H9 (cell line): Measurements from ENCODE around the gene GRAMD1B. TPM values are rescaled to one million over a fixed set of nuclear protein-coding genes. Genes with fewer than 3 reads are reported as not detected.

Experiments used
- DNase-seq: peaks from one replicate; pipeline ENCODE4 v3.0.0-alpha.2; 2017
- H2AFZ ChIP-seq: one replicate; pipeline ENCODE4 v1.6.1; 2013; ENCODE audit warnings: mild to moderate bottlenecking, low read length, control low read depth, moderate library complexity
- H2AK5ac ChIP-seq: 2 replicates; pipeline ENCODE4 v1.6.1; 2013; ENCODE audit warnings: low read length, control low read depth, mixed read lengths; ENCODE audit not compliant: insufficient read length
- H2BK120ac ChIP-seq: one replicate; pipeline ENCODE4 v1.6.1; 2013; ENCODE audit warnings: low read depth, mild to moderate bottlenecking, low read length, control low read depth, inconsistent platforms; ENCODE audit not compliant: poor library complexity, severe bottlenecking
- H2BK12ac ChIP-seq: 2 replicates; pipeline ENCODE4 v1.6.1; 2013; ENCODE audit warnings: low read length, control low read depth, mixed read lengths, low read depth; ENCODE audit not compliant: insufficient read length
- H2BK15ac ChIP-seq: 2 replicates; pipeline ENCODE4 v1.6.1; 2013; ENCODE audit warnings: low read depth, low read length, control low read depth
- H2BK20ac ChIP-seq: one replicate; pipeline ENCODE4 v1.6.1; 2013; ENCODE audit warnings: low read depth, mild to moderate bottlenecking, low read length, control low read depth, inconsistent platforms; ENCODE audit not compliant: poor library complexity, severe bottlenecking
- H2BK5ac ChIP-seq: 2 replicates; pipeline ENCODE4 v1.6.1; 2013; ENCODE audit warnings: low read length, control low read depth, mixed read lengths; ENCODE audit not compliant: insufficient read length
- H3K14ac ChIP-seq: 2 replicates; pipeline ENCODE4 v1.6.1; 2013; ENCODE audit warnings: low read length, control low read depth; ENCODE audit not compliant: insufficient read depth
- H3K18ac ChIP-seq: 2 replicates; pipeline ENCODE4 v1.6.1; 2013; ENCODE audit warnings: low read depth, mild to moderate bottlenecking, mixed read lengths, low read length, control low read depth; ENCODE audit not compliant: insufficient read length
- H3K23ac ChIP-seq: 2 replicates; pipeline ENCODE4 v1.6.1; 2013; ENCODE audit warnings: low read length, control low read depth, mixed read lengths, low read depth; ENCODE audit not compliant: insufficient read length
- H3K23me2 ChIP-seq: 2 replicates; pipeline ENCODE4 v1.6.1; 2013; ENCODE audit warnings: low read depth, mild to moderate bottlenecking, mixed read lengths, low read length, control low read depth; ENCODE audit not compliant: insufficient read length, poor library complexity, severe bottlenecking
- H3K27ac ChIP-seq: 2 replicates; pipeline ENCODE4 v1.5.1; 2013; ENCODE audit warnings: low read length, control low read depth, mixed read lengths, low read depth; ENCODE audit not compliant: insufficient read length
- H3K27me3 ChIP-seq: 2 replicates; pipeline ENCODE4 v1.6.1; 2013; ENCODE audit warnings: low read length, control low read depth, inconsistent platforms; ENCODE audit not compliant: insufficient read depth
- H3K4ac ChIP-seq: 2 replicates; pipeline ENCODE4 v1.6.1; 2013; ENCODE audit warnings: low read depth, mild to moderate bottlenecking, control low read depth, inconsistent platforms, low read length, moderate library complexity
- H3K4me1 ChIP-seq: 2 replicates; pipeline ENCODE4 v1.6.1; 2013; ENCODE audit warnings: low read length, control low read depth, inconsistent platforms; ENCODE audit not compliant: insufficient read depth
- H3K4me2 ChIP-seq: 2 replicates; pipeline ENCODE4 v1.6.1; 2013; ENCODE audit warnings: low read length, control low read depth, mixed read lengths; ENCODE audit not compliant: insufficient read length, insufficient read depth
- H3K56ac ChIP-seq: 2 replicates; pipeline ENCODE4 v1.6.1; 2013; ENCODE audit warnings: low read depth, mild to moderate bottlenecking, mixed read lengths, low read length, control low read depth; ENCODE audit not compliant: insufficient read length
- H3K79me1 ChIP-seq: 2 replicates; pipeline ENCODE4 v1.6.1; 2013; ENCODE audit warnings: low read depth, mild to moderate bottlenecking, moderate library complexity, low read length, control low read depth, inconsistent platforms; ENCODE audit not compliant: insufficient read depth, poor library complexity, severe bottlenecking
- H3K79me2 ChIP-seq: 2 replicates; pipeline ENCODE4 v1.6.1; 2013; ENCODE audit warnings: low read length, control low read depth, inconsistent platforms; ENCODE audit not compliant: insufficient read depth
- H3K9ac ChIP-seq: 2 replicates; pipeline ENCODE4 v1.6.1; 2013; ENCODE audit warnings: low read length, control low read depth, mixed read lengths; ENCODE audit not compliant: insufficient read length; ENCODE audit errors: extremely low read depth
- H3K9me3 ChIP-seq: one replicate; pipeline ENCODE4 v1.6.1; 2013; ENCODE audit warnings: low read depth, low read length, inconsistent platforms; ENCODE audit not compliant: control insufficient read depth
- H3T11ph ChIP-seq: one replicate; pipeline ENCODE4 v1.6.1; 2013; ENCODE audit warnings: mild to moderate bottlenecking, low read length, control low read depth, inconsistent platforms
- H4K20me1 ChIP-seq: one replicate; pipeline ENCODE4 v1.6.1; 2013; ENCODE audit not compliant: control insufficient read depth, insufficient read length, insufficient read depth
- H4K5ac ChIP-seq: 2 replicates; pipeline ENCODE4 v1.6.1; 2013; ENCODE audit warnings: low read depth, mild to moderate bottlenecking, mixed read lengths, low read length, control low read depth; ENCODE audit not compliant: insufficient read length
- H4K8ac ChIP-seq: replicated peaks from 2 replicates; pipeline ENCODE4 v1.6.1; 2013; ENCODE audit warnings: low read length, control low read depth, mixed read lengths, low read depth; ENCODE audit not compliant: insufficient read length
- H4K91ac ChIP-seq: 2 replicates; pipeline ENCODE4 v1.6.1; 2013; ENCODE audit warnings: low read depth, mild to moderate bottlenecking, moderate library complexity, mixed read lengths, low read length, control low read depth; ENCODE audit not compliant: insufficient read length
- H3K27ac Mint-ChIP-seq, 3 experiments: 2 replicates in 2 of 3; 3 replicates in 1 of 3; pipeline ENCODE4 v1.8.0; 2020 to 2021; ENCODE audit warnings: mixed read lengths in 3 of 3, mild to moderate bottlenecking in 1 of 3, moderate library complexity in 1 of 3
- H3K27me3 Mint-ChIP-seq: 2 replicates; pipeline ENCODE4 v1.8.0; 2021; ENCODE audit warnings: low read depth, mild to moderate bottlenecking, moderate library complexity, mixed read lengths
- H3K36me3 Mint-ChIP-seq, 3 experiments: 2 replicates in 2 of 3; 3 replicates in 1 of 3; pipeline ENCODE4 v1.8.0; 2020 to 2021; ENCODE audit warnings: low read depth in 3 of 3, mixed read lengths in 3 of 3; ENCODE audit not compliant: insufficient read depth in 1 of 3
- H3K4me1 Mint-ChIP-seq, 2 experiments: 2 replicates each; pipeline ENCODE4 v1.8.0; 2020; ENCODE audit warnings: mixed read lengths in 2 of 2
- H3K4me3 Mint-ChIP-seq, 2 experiments: 2 replicates in 1 of 2; 3 replicates in 1 of 2; pipeline ENCODE4 v1.8.0; 2020 to 2021; ENCODE audit warnings: mild to moderate bottlenecking in 2 of 2, mixed read lengths in 2 of 2, moderate library complexity in 1 of 2
- H3K9me3 Mint-ChIP-seq, 2 experiments: 2 replicates in 1 of 2; 3 replicates in 1 of 2; pipeline ENCODE4 v1.8.0; 2020; ENCODE audit warnings: mild to moderate bottlenecking in 2 of 2, mixed read lengths in 2 of 2, moderate library complexity in 1 of 2
- total RNA-seq: library from RNA; stranded (reverse); gene quantifications from 2 replicates; pipeline ENCODE4 v1.2.1, GENCODE V29; 2021
- TF ChIP-seq, protein P1 (sequence below): fragments of 200-600 bp; sonication (generic); conservative IDR thresholded peaks from 3 replicates; pipeline ENCODE4 v1.8.0; 2021; ENCODE audit warnings: antibody characterized with exemption, mild to moderate bottlenecking

The GRAMD1B gene
- total RNA-seq, 1 experiment from 2014 or later: 25.9 TPM

DNA sequence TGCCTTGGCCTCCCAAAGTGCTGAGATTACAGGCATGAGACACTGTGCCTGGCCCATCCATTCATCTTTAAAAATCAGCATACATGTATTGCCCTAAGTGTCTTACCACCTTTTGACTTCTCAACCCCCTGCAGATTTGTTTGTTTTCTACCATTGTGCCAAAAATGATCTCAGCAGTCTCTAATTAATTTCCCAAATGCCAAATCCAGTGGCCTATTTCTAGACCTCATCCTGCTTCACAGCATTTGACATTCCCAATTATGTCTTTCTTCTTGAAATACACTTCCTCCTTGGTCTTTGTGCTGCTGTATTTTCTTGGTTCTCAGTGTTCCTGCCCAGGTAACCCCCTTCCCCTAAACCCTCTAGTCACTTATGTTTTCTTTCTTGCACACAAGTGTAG, 46.0 kb upstream of the GRAMD1B start:
- Mint-ChIP-seq H3K27me3 (peaks cover 5% of the 10 kb centered on the region; the same call in 1 of the 2 replicates), H3K9me3 (no peaks in the 10 kb centered on the region), H3K27ac (no peak overlapping the region), H3K4me3 (no peak overlapping the region), H3K36me3 (no peaks in the 10 kb centered on the region), H3K4me1 (peaks cover 8 to 9% of the 10 kb centered on the region in 2 experiments)
- H2BK120ac ChIP-seq: no peak overlapping the region
- H4K91ac ChIP-seq: no peak overlapping the region
- no peak overlapping the region for H2BK15ac ChIP-seq
- H2BK5ac ChIP-seq: no peak overlapping the region
- no peak overlapping the region for H2BK20ac ChIP-seq
- peaks cover 1% of the 10 kb centered on the region; the same call in 1 of the 2 replicates for H3K4me1 ChIP-seq
- no peak overlapping the region for H3K23ac ChIP-seq
- H3K4ac ChIP-seq: no peak overlapping the region
- no peaks in the 10 kb centered on the region for H3K23me2 ChIP-seq
- no peak overlapping the region for H3K4me2 ChIP-seq
- no peak overlapping the region for H4K5ac ChIP-seq
- H2BK12ac ChIP-seq: no peak overlapping the region
- no peak overlapping the region for H3K14ac ChIP-seq
- H3K18ac ChIP-seq: no peak overlapping the region
- H4K8ac ChIP-seq: no peak overlapping the region
- no peak overlapping the region for H3K27ac ChIP-seq
- no peaks in the 10 kb centered on the region for H3K79me1 ChIP-seq
- H4K20me1 ChIP-seq: no peaks in the 10 kb centered on the region
- no peaks in the 10 kb centered on the region for H3K9me3 ChIP-seq
- no peak overlapping the region for H2AK5ac ChIP-seq
- no peaks in the 10 kb centered on the region for H3K27me3 ChIP-seq
- TF ChIP-seq, protein P1, sequence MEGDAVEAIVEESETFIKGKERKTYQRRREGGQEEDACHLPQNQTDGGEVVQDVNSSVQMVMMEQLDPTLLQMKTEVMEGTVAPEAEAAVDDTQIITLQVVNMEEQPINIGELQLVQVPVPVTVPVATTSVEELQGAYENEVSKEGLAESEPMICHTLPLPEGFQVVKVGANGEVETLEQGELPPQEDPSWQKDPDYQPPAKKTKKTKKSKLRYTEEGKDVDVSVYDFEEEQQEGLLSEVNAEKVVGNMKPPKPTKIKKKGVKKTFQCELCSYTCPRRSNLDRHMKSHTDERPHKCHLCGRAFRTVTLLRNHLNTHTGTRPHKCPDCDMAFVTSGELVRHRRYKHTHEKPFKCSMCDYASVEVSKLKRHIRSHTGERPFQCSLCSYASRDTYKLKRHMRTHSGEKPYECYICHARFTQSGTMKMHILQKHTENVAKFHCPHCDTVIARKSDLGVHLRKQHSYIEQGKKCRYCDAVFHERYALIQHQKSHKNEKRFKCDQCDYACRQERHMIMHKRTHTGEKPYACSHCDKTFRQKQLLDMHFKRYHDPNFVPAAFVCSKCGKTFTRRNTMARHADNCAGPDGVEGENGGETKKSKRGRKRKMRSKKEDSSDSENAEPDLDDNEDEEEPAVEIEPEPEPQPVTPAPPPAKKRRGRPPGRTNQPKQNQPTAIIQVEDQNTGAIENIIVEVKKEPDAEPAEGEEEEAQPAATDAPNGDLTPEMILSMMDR: no peak
- H3T11ph ChIP-seq: no peak overlapping the region
- DNase-seq: no peak
- no peak overlapping the region for H3K56ac ChIP-seq
- no peaks in the 10 kb centered on the region for H3K79me2 ChIP-seq
- H3K9ac ChIP-seq: no peak overlapping the region
- no peak overlapping the region for H2AFZ ChIP-seq
